Medulla oblongata (tissue), 1 donor: Measurements from ENCODE around the gene RAB21.
A peak's percentile ranks its signal among the peaks of the same experiment; 100 is the strongest.
"Not testable (repeated sequence)": the region's sequence is repeated elsewhere in the genome, so short reads cannot be mapped to it uniquely, and the experiment has no call there.

Experiments used
- DNase-seq: peaks from one replicate; pipeline ENCODE4 v3.0.0-alpha.2; 2015; ENCODE audit errors: extremely low spot score

Gene RAB21

GRCh38 chr12:71749666-71750065 lies 5.0 kb upstream of the RAB21 start:
- DNase-seq: no peak

GRCh38 chr12:71752891-71753290 lies 1.8 kb upstream of the RAB21 start:
- DNase-seq: no peak

GRCh38 chr12:71755146-71755892 lies 656 bp downstream of the RAB21 start:
- DNase-seq: peak; percentile 49

GRCh38 chr12:71756054-71756690 lies 1.5 kb downstream of the RAB21 start:
- DNase-seq: peak; percentile 20

- DNase-seq: no peak
Observed at GRCh38 chr12:71759941-71760340, 5.3 kb downstream of the RAB21 start.

- no peak for DNase-seq
Observed at GRCh38 chr12:71760471-71760870, 5.8 kb downstream of the RAB21 start.

- DNase-seq: not testable (repeated sequence)
Observed at GRCh38 chr12:71761354-71761753, 6.7 kb downstream of the RAB21 start.

- DNase-seq: no peak
Observed at GRCh38 chr12:71763677-71764379, 9.2 kb downstream of the RAB21 start.

GRCh38 chr12:71764587-71765321 lies 10.1 kb downstream of the RAB21 start:
- no peak for DNase-seq

- DNase-seq: no peak
Observed at GRCh38 chr12:71766202-71766601, 11.5 kb downstream of the RAB21 start.

GRCh38 chr12:71767183-71767582 lies 12.5 kb downstream of the RAB21 start:
- DNase-seq: no peak

- DNase-seq: no peak
Observed at GRCh38 chr12:71768900-71769299, 14.2 kb downstream of the RAB21 start.

- no peak for DNase-seq
Observed at GRCh38 chr12:71771069-71771468, 16.4 kb downstream of the RAB21 start.

- DNase-seq: no peak
Observed at GRCh38 chr12:71772735-71773134, 18.1 kb downstream of the RAB21 start.

- peak; percentile 73 for DNase-seq
Observed at GRCh38 chr12:71780237-71780822, 25.7 kb downstream of the RAB21 start.

- DNase-seq: no peak
Observed at GRCh38 chr12:71782017-71782416, 27.4 kb downstream of the RAB21 start.

- DNase-seq: peak; percentile 33
Observed at GRCh38 chr12:71786829-71787228, 32.2 kb downstream of the RAB21 start.

GRCh38 chr12:71787580-71787979 lies 32.9 kb downstream of the RAB21 start:
- peak; percentile 40 for DNase-seq

GRCh38 chr12:71790331-71790730 lies 35.7 kb downstream of the RAB21 start:
- no peak for DNase-seq

- no peak for DNase-seq
Observed at GRCh38 chr12:71791473-71792150, 36.9 kb downstream of the RAB21 start.

- DNase-seq: no peak
Observed at GRCh38 chr12:71792599-71792998, 37.9 kb downstream of the RAB21 start.
